ENCODE results near the gene TRPM1. TPM values are rescaled to one million over a fixed set of nuclear protein-coding genes. Genes with fewer than 3 reads are reported as not detected.
A peak's percentile ranks its signal among the peaks of the same experiment; 100 is the strongest.

The TRPM1 gene
- total and polyA plus RNA-seq, 4 donors: 0.09 TPM; not detected in 3

- ATAC-seq (ENCODE audit: insufficient read depth, low FRiP score) (no peak), DNase-seq (peak in 2 of 3 donors; percentile 16)
- Histone ChIP-seq H3K9ac (ENCODE audit: insufficient read depth in 1 of 2, low read length in 2 of 2) (no peak overlapping the region), H3K27ac (ENCODE audit: low read depth in 1 of 2, low read length in 1 of 2) (no peak overlapping the region), H3K27me3 (ENCODE audit: control insufficient read depth in 3 of 3, insufficient read depth in 3 of 3, low read length in 2 of 3) (no peaks in the 10 kb centered on the region), H3K36me3 (ENCODE audit: control insufficient read depth in 4 of 4, insufficient read depth in 4 of 4, low read length in 4 of 4) (no peaks in the 10 kb centered on the region), H3K9me3 (ENCODE audit: control insufficient read depth in 4 of 4, insufficient read depth in 3 of 4, low read length in 3 of 4) (peaks cover 0 to 3% (median 0%) of the 10 kb centered on the region in 4 donors), H3K4me1 (ENCODE audit: control insufficient read depth in 5 of 5, insufficient read depth in 5 of 5, low read length in 5 of 5) (peaks cover 0 to 7% (median 0%) of the 10 kb centered on the region in 5 donors), H3K4me3 (no peak overlapping the region)
- WGBS, 2 donors: 28 to 45% methylated on average over 5 of the region's 5 CpGs
- no peak for TF ChIP-seq CTCF (IDR thresholded peaks at IDR 0.05; ENCODE audit: control extremely low read depth, extremely low read depth)
Measured at GRCh38 chr15:31024330-31024729, 77.2 kb downstream of the TRPM1 start.

DNA sequence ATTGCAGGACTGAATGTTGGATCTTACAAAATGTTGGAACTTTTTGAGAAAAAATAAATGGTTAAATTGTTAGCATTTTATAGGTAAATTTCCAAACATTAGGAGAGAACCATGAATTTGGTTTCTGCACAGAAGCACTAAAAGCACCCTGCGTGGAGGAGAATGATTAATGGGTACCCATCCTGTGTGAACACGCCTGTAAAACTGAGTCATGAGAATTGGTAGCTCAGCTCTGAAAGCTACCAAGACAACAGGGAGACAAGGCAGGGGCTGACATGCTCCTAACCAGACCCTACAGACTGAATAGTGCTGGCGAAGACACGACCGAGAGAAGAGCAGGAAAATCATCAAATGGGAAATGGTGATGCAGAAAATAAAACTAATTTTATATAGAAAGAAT is 77.7 kb downstream of the TRPM1 start:
- no peak for TF ChIP-seq CTCF (IDR thresholded peaks at IDR 0.05; ENCODE audit: control extremely low read depth, extremely low read depth)
- H3K36me3 ChIP-seq (ENCODE audit: control insufficient read depth in 4 of 4, insufficient read depth in 4 of 4, low read length in 4 of 4): no peaks in the 10 kb centered on the region
- no peak overlapping the region for H3K4me3 ChIP-seq
- ATAC-seq (ENCODE audit: insufficient read depth, low FRiP score) (no peak), DNase-seq (no peak)
- peaks cover 0 to 3% (median 0%) of the 10 kb centered on the region in 4 donors for H3K9me3 ChIP-seq (ENCODE audit: control insufficient read depth in 4 of 4, insufficient read depth in 3 of 4, low read length in 3 of 4)
- no peak overlapping the region for H3K27ac ChIP-seq (ENCODE audit: low read depth in 1 of 2, low read length in 1 of 2)
- H3K4me1 ChIP-seq (ENCODE audit: control insufficient read depth in 5 of 5, insufficient read depth in 5 of 5, low read length in 5 of 5): peaks cover 0 to 7% (median 0%) of the 10 kb centered on the region in 5 donors
- no peak overlapping the region for H3K9ac ChIP-seq (ENCODE audit: insufficient read depth in 1 of 2, low read length in 2 of 2)
- H3K27me3 ChIP-seq (ENCODE audit: control insufficient read depth in 3 of 3, insufficient read depth in 3 of 3, low read length in 2 of 3): no peaks in the 10 kb centered on the region
- 91 to 92% methylated on average over 5 of the region's 5 CpGs for WGBS, 2 donors

DNA sequence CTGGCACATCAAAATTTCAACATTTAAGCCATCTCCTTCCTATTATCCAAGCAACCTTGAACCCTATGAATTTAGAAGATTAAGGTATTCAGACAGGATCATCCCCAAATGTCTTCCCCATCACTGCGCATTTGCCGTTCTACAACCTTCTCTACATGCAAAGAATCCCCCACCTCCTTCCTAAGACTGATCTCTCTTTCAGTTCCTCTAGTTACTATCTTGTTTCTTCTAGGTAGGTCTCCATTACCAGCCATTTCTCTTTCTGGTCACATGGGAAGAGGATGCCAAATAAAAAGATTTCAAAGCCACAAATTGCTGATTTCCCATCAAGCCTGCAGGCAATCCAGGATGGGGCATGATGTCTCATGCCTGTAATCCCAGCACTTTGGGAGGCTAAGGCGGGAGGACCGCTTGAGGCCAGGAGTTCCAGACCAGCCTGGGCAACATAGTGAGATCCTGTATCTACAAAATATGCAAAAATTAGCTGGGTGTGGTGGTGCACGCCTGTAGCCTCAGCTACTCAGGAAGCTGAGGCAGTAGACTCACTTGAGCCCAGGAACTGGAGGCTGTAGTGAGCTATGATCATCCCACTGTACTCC is 80.4 kb downstream of the TRPM1 start:
- 95 to 98% methylated on average over 5 of the region's 5 CpGs for WGBS, 2 donors
- Histone ChIP-seq H3K27me3 (ENCODE audit: control insufficient read depth in 3 of 3, insufficient read depth in 3 of 3, low read length in 2 of 3) (no peaks in the 10 kb centered on the region), H3K36me3 (ENCODE audit: control insufficient read depth in 4 of 4, insufficient read depth in 4 of 4, low read length in 4 of 4) (no peaks in the 10 kb centered on the region), H3K9ac (ENCODE audit: insufficient read depth in 1 of 2, low read length in 2 of 2) (no peak overlapping the region), H3K4me1 (ENCODE audit: control insufficient read depth in 5 of 5, insufficient read depth in 5 of 5, low read length in 5 of 5) (peaks cover 0 to 7% (median 0%) of the 10 kb centered on the region in 5 donors), H3K4me3 (no peak overlapping the region), H3K27ac (ENCODE audit: low read depth in 1 of 2, low read length in 1 of 2) (no peak overlapping the region), H3K9me3 (ENCODE audit: control insufficient read depth in 4 of 4, insufficient read depth in 3 of 4, low read length in 3 of 4) (peaks cover 0 to 3% (median 0%) of the 10 kb centered on the region in 4 donors)
- DNase-seq (no peak), ATAC-seq (ENCODE audit: insufficient read depth, low FRiP score) (no peak)
- no peak for TF ChIP-seq CTCF (IDR thresholded peaks at IDR 0.05; ENCODE audit: control extremely low read depth, extremely low read depth)

DNA sequence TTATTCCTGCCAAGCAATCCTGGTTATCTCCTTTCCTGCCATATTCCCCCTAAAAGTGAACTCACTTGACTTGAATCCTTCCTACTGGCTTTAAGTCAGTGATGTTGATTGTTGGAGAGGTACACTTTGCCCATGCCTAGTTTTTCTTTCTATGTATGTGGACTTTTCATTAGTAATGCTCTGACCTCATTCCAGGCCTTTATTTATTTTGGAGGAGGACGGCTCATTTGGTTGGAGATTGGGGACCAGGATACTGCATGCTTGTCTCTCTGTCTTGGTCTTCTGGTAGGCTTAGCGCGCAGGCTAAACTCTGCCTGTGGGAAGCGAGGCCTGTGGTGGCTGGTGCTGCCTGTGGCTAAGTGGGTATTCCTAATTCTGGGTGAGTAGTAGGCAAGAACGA is 81.0 kb downstream of the TRPM1 start:
- no peak overlapping the region for H3K4me3 ChIP-seq
- H3K9me3 ChIP-seq (ENCODE audit: control insufficient read depth in 4 of 4, insufficient read depth in 3 of 4, low read length in 3 of 4): no peaks in the 10 kb centered on the region
- ATAC-seq (ENCODE audit: insufficient read depth, low FRiP score) (no peak), DNase-seq (no peak)
- H3K27me3 ChIP-seq (ENCODE audit: control insufficient read depth in 3 of 3, insufficient read depth in 3 of 3, low read length in 2 of 3): no peaks in the 10 kb centered on the region
- H3K9ac ChIP-seq (ENCODE audit: insufficient read depth in 1 of 2, low read length in 2 of 2): no peak overlapping the region
- peaks cover 0 to 7% (median 0%) of the 10 kb centered on the region in 5 donors for H3K4me1 ChIP-seq (ENCODE audit: control insufficient read depth in 5 of 5, insufficient read depth in 5 of 5, low read length in 5 of 5)
- TF ChIP-seq CTCF (IDR thresholded peaks at IDR 0.05; ENCODE audit: control extremely low read depth, extremely low read depth): no peak
- H3K27ac ChIP-seq (ENCODE audit: low read depth in 1 of 2, low read length in 1 of 2): no peak overlapping the region
- 90 to 95% methylated on average over 5 of the region's 5 CpGs for WGBS, 2 donors
- no peaks in the 10 kb centered on the region for H3K36me3 ChIP-seq (ENCODE audit: control insufficient read depth in 4 of 4, insufficient read depth in 4 of 4, low read length in 4 of 4)

All from lung (tissue), 12 donors.